ENCODE measurements around the gene OXTR. TPM values are rescaled to one million over a fixed set of nuclear protein-coding genes. Genes with fewer than 3 reads are reported as not detected.

OXTR gene
- polyA plus RNA-seq, 1 donor (not counting 4 experiments of a cell fraction or from before 2014, with no cell fraction given): 0.16 TPM

- dilution Hi-C loops (cut with MboI; ENCODE audit: extremely low pct_ligation_motif_present, low sequenced_read_pairs): no loop called here
- Histone ChIP-seq H4K20me1 (ENCODE audit: control insufficient read depth, extremely low read depth, insufficient read depth, low read length) (no peaks in the 10 kb centered on the region), H3K27ac (ENCODE audit: control insufficient read depth, insufficient read depth, low read length) (no peak overlapping the region), H3K9me1 (ENCODE audit: control insufficient read depth, extremely low read depth, insufficient read depth, low read length) (no peaks in the 10 kb centered on the region), H2AFZ (ENCODE audit: control insufficient read depth, low read length) (no peak overlapping the region), H3K9me3 (ENCODE audit: control insufficient read depth, low read depth, low read length) (no peaks in the 10 kb centered on the region), H3K4me1 (ENCODE audit: control insufficient read depth, extremely low read depth, insufficient read depth, low read length) (peaks cover 3% of the 10 kb centered on the region), H3K27me3 (ENCODE audit: control insufficient read depth, extremely low read depth, insufficient read depth, low read length) (no peaks in the 10 kb centered on the region), H3K9ac (ENCODE audit: control insufficient read depth, extremely low read depth, insufficient read depth, low read length) (no peak overlapping the region), H3K79me2 (ENCODE audit: control insufficient read depth, insufficient read depth, low read length) (no peaks in the 10 kb centered on the region), H3K4me3 (ENCODE audit: control insufficient read depth in 2 of 3, extremely low read depth in 1 of 3, insufficient read depth in 2 of 3, low read depth in 1 of 3, low read length in 3 of 3) (no peak overlapping the region), H3K4me2 (ENCODE audit: control insufficient read depth, extremely low read depth, insufficient read depth, low read depth, low read length) (no peak overlapping the region), H3K36me3 (ENCODE audit: control insufficient read depth in 2 of 2, extremely low read depth in 1 of 2, insufficient read depth in 2 of 2, low read length in 2 of 2) (no peaks in the 10 kb centered on the region)
- TF ChIP-seq EZH2 (IDR thresholded peaks at IDR 0.05; ENCODE audit: low read length) (no peak), CTCF (optimal IDR thresholded peaks at IDR 0.05 in 1 of 3, IDR thresholded peaks at IDR 0.05 in 1 of 3, conservative IDR thresholded peaks at IDR 0.05 in 1 of 3; ENCODE audit: extremely low read depth in 1 of 3, insufficient read depth in 2 of 3, low read length in 3 of 3) (no peak)
- no peak for DNase-seq (ENCODE audit: low read depth, low spot score)
- no peak for FAIRE-seq
These were observed 41.1 kb upstream of the OXTR start for GRCh38 chr3:8810561-8810960.

- Histone ChIP-seq H3K79me2 (ENCODE audit: control insufficient read depth, insufficient read depth, low read length) (no peaks in the 10 kb centered on the region), H3K27me3 (ENCODE audit: control insufficient read depth, extremely low read depth, insufficient read depth, low read length) (no peaks in the 10 kb centered on the region), H3K4me3 (ENCODE audit: control insufficient read depth in 2 of 3, extremely low read depth in 1 of 3, insufficient read depth in 2 of 3, low read depth in 1 of 3, low read length in 3 of 3) (no peak overlapping the region), H3K4me2 (ENCODE audit: control insufficient read depth, extremely low read depth, insufficient read depth, low read depth, low read length) (no peak overlapping the region), H3K9me3 (ENCODE audit: control insufficient read depth, low read depth, low read length) (no peaks in the 10 kb centered on the region), H3K4me1 (ENCODE audit: control insufficient read depth, extremely low read depth, insufficient read depth, low read length) (peaks cover 3% of the 10 kb centered on the region), H3K9ac (ENCODE audit: control insufficient read depth, extremely low read depth, insufficient read depth, low read length) (no peak overlapping the region), H2AFZ (ENCODE audit: control insufficient read depth, low read length) (peak overlapping the region; percentile 19), H3K9me1 (ENCODE audit: control insufficient read depth, extremely low read depth, insufficient read depth, low read length) (no peaks in the 10 kb centered on the region), H4K20me1 (ENCODE audit: control insufficient read depth, extremely low read depth, insufficient read depth, low read length) (no peaks in the 10 kb centered on the region), H3K27ac (ENCODE audit: control insufficient read depth, insufficient read depth, low read length) (no peak overlapping the region), H3K36me3 (ENCODE audit: control insufficient read depth in 2 of 2, extremely low read depth in 1 of 2, insufficient read depth in 2 of 2, low read length in 2 of 2) (no peaks in the 10 kb centered on the region)
- TF ChIP-seq EZH2 (IDR thresholded peaks at IDR 0.05; ENCODE audit: low read length) (no peak), CTCF (optimal IDR thresholded peaks at IDR 0.05 in 1 of 3, IDR thresholded peaks at IDR 0.05 in 1 of 3, conservative IDR thresholded peaks at IDR 0.05 in 1 of 3; ENCODE audit: extremely low read depth in 1 of 3, insufficient read depth in 2 of 3, low read length in 3 of 3) (no peak)
- FAIRE-seq (peak; percentile 70), DNase-seq (ENCODE audit: low read depth, low spot score) (peak; percentile 21)
- dilution Hi-C loops (cut with MboI; ENCODE audit: extremely low pct_ligation_motif_present, low sequenced_read_pairs): no loop called here
These were observed 36.4 kb upstream of the OXTR start for GRCh38 chr3:8805774-8806173.
